ENCODE results near the gene ITIH3. TPM values are rescaled to one million over a fixed set of nuclear protein-coding genes. Genes with fewer than 3 reads are reported as not detected.

The ITIH3 gene
- total and polyA plus RNA-seq, 2 of the 4 experiments (the other 2 are of a cell fraction): 0.72 to 0.94 TPM

DNA sequence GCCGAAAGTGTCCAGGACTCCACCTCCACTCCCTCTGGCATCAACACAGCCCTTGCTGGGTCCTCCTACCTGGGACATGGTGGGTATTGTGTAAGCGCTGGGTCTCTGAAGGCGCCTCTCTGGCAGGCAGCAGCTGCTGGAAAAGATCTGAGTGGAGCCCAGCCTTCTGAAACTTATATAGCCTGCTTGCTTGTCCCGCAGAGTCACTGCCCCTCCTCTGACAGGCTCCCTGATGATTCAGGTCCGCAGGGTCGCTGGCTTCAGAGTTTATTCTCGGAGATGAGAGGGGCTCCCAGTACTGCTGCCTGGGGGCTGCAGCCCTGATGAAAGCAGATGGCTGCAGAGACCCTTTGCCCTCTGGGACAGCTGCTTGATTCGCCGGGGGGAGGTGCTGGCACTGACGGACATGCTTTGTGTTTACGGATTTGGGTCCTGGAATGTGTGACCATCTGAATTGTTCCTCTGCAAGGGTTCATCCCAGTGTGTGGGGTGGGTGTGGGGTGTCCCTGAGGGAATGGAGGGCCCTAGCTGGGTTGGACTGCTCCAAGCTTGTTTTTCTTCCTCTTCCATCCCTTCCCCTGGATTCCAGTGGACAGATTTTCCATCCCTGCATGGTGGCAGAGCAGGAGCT lies 40.4 kb downstream of the ITIH3 start, which contains the start of gene MUSTN1:
Gene MUSTN1, minus strand, starts transcription at position 149 of the 631 bp plus-strand sequence. Its CDS starts 71 bp downstream, at position 78.
- peak within 1 kb of the TSS; percentile 62; the same call in 1 of the 2 replicates for H3K14ac ChIP-seq (replicated peaks; ENCODE audit: low read depth, low read length)
- no peak within 1 kb of the TSS for H3K9ac ChIP-seq (ENCODE audit: low read depth, low read length)
- H4K20me1 ChIP-seq (ENCODE audit: insufficient read depth, low read length): no peaks in the 10 kb centered on the region
- no TSS peak for BruUV-seq (replicated peaks)
- H3K56ac ChIP-seq (ENCODE audit: extremely low read depth, insufficient read depth, low read length): no peak within 1 kb of the TSS
- no peak within 1 kb of the TSS; the same call in 1 of the 2 replicates for H2AK5ac ChIP-seq (ENCODE audit: low read depth, low read length)
- no peak within 1 kb of the TSS for H3K27ac ChIP-seq (ENCODE audit: insufficient read depth, low read length)
- peak within 1 kb of the TSS; percentile 35; the same call in 1 of the 2 replicates for H3K4ac ChIP-seq (ENCODE audit: low read depth, low read length)
- 20% methylated on average over 1 of the region's 11 CpGs; no CpG with 5 or more reads in 1 of the 2 experiments for WGBS, 2 experiments (ENCODE audit: extremely low coverage in 2 of 2, insufficient read length in 1 of 2)
- no peak within 1 kb of the TSS for H2BK15ac ChIP-seq (ENCODE audit: low read depth, low read length)
- no peak within 1 kb of the TSS; the same call in 1 of the 2 replicates for H4K5ac ChIP-seq (ENCODE audit: low read depth, low read length)
- H2BK20ac ChIP-seq (ENCODE audit: low read depth, low read length): no peak within 1 kb of the TSS
- H3K36me3 ChIP-seq (ENCODE audit: control insufficient read depth, insufficient read depth, low read length): peaks cover 5% of the 10 kb centered on the region; the same call in 1 of the 2 replicates
- intact Hi-C loops (cut with micrococcal nuclease) (no loop called here), in situ Hi-C loops (cut with MboI; ENCODE audit: low sequenced_read_pairs) (no loop called here), dilution Hi-C loops (cut with HindIII; ENCODE audit: low sequenced_read_pairs, unreplicated experiment) (no loop called here)
- TF ChIP-seq CEBPB (IDR thresholded peaks at IDR 0.05; ENCODE audit: low read depth, low read length): peak; percentile 59
- TF ChIP-seq CHD1 (IDR thresholded peaks at IDR 0.05; ENCODE audit: low read depth, low read length): no peak
- H2AK9ac ChIP-seq (replicated peaks; ENCODE audit: low read depth, low read length, poor library complexity): no peak within 1 kb of the TSS
- ATAC-seq (ENCODE audit: low read depth): peak; percentile 67
- H3K18ac ChIP-seq (ENCODE audit: low read depth, low read length): no peak within 1 kb of the TSS; the same call in 1 of the 2 replicates
- no peak within 1 kb of the TSS for H2BK5ac ChIP-seq (ENCODE audit: low read depth, low read length, poor library complexity, severe bottlenecking)
- H2BK120ac ChIP-seq (ENCODE audit: low read depth, low read length): 0 out of 2 replicates have a peak within 1 kb of the TSS, but pooled peaks have one; percentile 0
- peaks cover 19% of the 10 kb centered on the region; the same call in 1 of the 2 replicates for H3K9me1 ChIP-seq (ENCODE audit: insufficient read depth, low read length)
- ChIA-PET CTCF (interaction anchor here (0.6 to 1.2 kb wide), 3 partner anchors 13 to 204 kb away, joined by 3 to 4 read pairs (median 3); no protein-coding TSS in a partner anchor), POLR2A (ENCODE audit: unreplicated experiment) (no interaction called here)
- no peaks in the 10 kb centered on the region for H3K9me3 ChIP-seq (ENCODE audit: control insufficient read depth, insufficient read depth, low read length)
- no peaks in the 10 kb centered on the region for H3K27me3 ChIP-seq (ENCODE audit: control insufficient read depth, insufficient read depth, low read length)
- H3K4me2 ChIP-seq (ENCODE audit: low read depth, low read length): peak within 1 kb of the TSS; percentile 18; the same call in 1 of the 2 replicates
- H3K79me1 ChIP-seq (ENCODE audit: low read depth in 1 of 2, low read length in 2 of 2): no peaks in the 10 kb centered on the region
- H4K91ac ChIP-seq (ENCODE audit: insufficient read depth, low read depth, low read length): no peak within 1 kb of the TSS
- peak; percentile 41 for DNase-seq
- no peak within 1 kb of the TSS for H3K4me3 ChIP-seq (ENCODE audit: insufficient read depth, low read depth, low read length)
- H4K8ac ChIP-seq (ENCODE audit: low read depth in 2 of 2, low read length in 2 of 2): no peak within 1 kb of the TSS
- no peak within 1 kb of the TSS for H3K23ac ChIP-seq (ENCODE audit: low read depth, low read length)
- peak within 1 kb of the TSS; percentile 53 for H2AFZ ChIP-seq (replicated peaks; ENCODE audit: low read length, poor library complexity)
- H3K4me1 ChIP-seq (ENCODE audit: control insufficient read depth, insufficient read depth, low read length): peaks cover 19% of the 10 kb centered on the region

Measured in IMR-90 (cell line).